ENCODE measurements around the gene TNFRSF6B.
"Not testable (repeated sequence)": the region's sequence is repeated elsewhere in the genome, so short reads cannot be mapped to it uniquely, and the experiment has no call there.

Gene TNFRSF6B

DNA sequence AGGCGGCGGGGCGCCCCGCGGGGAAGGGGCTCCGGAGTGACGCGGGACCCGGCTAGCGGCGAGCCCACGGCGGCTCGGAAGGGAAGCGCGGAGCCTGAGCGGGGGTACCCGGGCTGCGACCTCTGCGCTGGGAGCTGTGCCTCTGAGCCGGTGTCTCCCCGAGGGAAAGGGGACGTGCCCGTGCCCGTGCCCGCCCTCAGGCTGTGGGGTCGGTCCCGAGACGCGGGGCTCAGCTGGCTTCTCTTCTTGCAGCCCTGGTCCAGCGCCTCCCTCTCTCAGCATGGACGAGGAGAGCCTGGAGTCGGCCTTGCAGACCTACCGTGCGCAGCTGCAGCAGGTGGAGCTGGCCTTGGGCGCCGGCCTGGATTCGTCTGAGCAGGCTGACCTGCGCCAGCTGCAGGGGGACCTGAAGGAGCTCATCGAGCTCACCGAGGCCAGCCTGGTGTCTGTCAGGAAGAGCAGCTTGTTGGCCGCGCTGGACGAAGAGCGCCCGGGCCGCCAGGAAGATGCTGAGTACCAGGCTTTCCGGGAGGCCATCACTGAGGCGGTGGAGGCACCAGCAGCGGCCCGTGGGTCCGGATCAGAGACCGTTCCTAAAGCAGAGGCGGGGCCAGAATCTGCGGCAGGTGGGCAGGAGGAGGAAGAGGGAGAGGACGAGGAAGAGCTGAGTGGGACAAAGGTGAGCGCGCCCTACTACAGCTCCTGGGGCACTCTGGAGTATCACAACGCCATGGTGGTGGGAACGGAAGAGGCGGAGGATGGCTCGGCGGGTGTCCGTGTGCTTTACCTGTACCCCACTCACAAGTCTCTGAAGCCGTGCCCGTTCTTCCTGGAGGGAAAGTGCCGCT lies 12.1 kb downstream of the TNFRSF6B start:
- TF ChIP-seq, protein P1, sequence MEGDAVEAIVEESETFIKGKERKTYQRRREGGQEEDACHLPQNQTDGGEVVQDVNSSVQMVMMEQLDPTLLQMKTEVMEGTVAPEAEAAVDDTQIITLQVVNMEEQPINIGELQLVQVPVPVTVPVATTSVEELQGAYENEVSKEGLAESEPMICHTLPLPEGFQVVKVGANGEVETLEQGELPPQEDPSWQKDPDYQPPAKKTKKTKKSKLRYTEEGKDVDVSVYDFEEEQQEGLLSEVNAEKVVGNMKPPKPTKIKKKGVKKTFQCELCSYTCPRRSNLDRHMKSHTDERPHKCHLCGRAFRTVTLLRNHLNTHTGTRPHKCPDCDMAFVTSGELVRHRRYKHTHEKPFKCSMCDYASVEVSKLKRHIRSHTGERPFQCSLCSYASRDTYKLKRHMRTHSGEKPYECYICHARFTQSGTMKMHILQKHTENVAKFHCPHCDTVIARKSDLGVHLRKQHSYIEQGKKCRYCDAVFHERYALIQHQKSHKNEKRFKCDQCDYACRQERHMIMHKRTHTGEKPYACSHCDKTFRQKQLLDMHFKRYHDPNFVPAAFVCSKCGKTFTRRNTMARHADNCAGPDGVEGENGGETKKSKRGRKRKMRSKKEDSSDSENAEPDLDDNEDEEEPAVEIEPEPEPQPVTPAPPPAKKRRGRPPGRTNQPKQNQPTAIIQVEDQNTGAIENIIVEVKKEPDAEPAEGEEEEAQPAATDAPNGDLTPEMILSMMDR (IDR thresholded peaks at IDR 0.05; ENCODE audit: borderline replicate concordance, insufficient read depth, low read depth, low read length), result no peak
- H3K4me3 ChIP-seq (ENCODE audit: low read depth, low read length), result peak overlapping the region; percentile 77

DNA sequence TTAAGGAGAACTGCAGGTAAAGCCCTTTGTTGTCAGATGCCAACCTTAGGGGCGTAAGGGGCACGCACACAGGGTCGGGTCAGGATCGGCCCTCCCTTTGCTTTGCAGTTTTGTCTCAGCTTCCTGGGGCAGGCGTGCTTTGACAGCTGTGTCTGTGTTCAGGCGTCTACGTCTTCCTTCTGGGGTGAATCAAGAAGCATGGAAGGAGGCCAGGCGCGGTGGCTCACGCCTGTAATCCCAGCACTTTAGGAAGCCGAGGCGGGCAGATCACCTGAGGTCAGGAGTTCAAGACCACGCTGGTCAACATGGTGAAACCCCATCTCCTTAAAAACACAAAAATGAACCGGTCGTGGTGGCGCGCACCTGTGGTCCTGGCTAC lies 12.7 kb downstream of the TNFRSF6B start:
- TF ChIP-seq, protein P1 (IDR thresholded peaks at IDR 0.05; ENCODE audit: borderline replicate concordance, insufficient read depth, low read depth, low read length), result no peak
- H3K4me3 ChIP-seq (ENCODE audit: low read depth, low read length), result peak overlapping the region; percentile 77

DNA sequence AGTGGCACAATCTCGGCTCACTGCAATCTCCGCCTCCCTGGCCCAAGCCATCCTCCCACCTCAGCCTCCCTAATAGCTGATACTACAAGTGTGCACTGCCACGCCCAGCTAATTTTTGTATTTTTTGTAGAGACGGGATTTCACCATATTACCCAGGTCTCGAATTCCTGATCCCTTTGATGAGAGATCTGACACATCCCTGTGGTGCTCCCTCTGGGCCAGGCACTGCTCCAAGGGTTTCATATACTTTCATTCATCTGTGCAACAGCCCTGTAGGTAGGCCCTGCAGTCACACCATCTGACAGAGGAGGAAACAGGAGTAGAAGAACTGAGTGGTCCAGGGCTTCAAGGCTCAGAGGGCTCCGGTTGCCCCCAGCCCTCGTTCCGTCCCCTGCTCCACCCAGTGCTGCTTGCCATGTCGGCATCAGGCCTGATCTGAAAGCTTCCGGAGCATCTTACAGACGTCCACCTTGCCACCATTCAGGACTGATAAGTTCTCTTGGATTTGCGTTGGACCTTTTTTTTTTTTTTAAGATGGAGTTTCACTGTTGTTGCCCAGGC lies 14.7 kb downstream of the TNFRSF6B start:
- TF ChIP-seq, protein P1 (IDR thresholded peaks at IDR 0.05; ENCODE audit: borderline replicate concordance, insufficient read depth, low read depth, low read length), result no peak
- no peak overlapping the region for H3K4me3 ChIP-seq (ENCODE audit: low read depth, low read length)

DNA sequence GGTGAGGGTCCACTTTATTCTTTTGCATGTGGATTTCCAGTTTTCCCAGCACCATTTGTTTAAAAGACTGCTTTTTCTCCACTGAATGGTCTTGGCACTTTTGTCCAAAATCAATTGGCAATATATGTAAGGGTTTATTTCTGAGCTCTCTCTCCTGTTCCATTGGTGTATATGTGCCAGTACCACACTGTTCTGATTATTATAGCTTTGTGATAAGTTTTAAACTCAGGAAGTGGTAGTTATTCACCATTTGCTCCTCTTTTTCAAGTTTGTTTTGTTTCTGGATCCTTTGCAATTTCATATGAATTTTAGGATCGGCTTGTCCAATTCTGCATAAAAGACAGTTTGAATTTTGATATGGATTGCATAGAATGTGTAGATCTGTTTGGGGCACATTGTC lies 15.7 kb downstream of the TNFRSF6B start:
- no peak overlapping the region for H3K4me3 ChIP-seq (ENCODE audit: low read depth, low read length)
- TF ChIP-seq, protein P1 (IDR thresholded peaks at IDR 0.05; ENCODE audit: borderline replicate concordance, insufficient read depth, low read depth, low read length), result no peak

DNA sequence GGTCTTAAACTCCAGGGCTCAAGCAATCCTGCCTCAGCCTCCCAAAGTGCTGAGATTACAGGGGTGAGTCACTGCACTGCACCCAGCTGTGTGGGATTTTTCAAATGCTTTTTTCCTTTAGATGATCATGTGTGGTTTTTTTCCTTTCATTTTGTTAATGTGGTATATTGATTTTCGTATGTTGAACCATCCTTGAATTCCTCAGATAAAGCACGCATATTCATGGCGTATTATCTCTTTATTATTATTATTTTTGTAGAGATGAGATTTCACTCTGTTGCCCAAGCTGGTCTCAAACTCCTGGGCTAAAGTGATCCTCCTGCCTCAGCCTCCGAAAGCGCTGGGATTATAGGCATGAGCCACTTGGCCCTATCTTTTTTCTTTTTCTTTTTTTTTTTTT lies 18.4 kb downstream of the TNFRSF6B start:
- TF ChIP-seq, protein P1 (IDR thresholded peaks at IDR 0.05; ENCODE audit: borderline replicate concordance, insufficient read depth, low read depth, low read length), result no peak

DNA sequence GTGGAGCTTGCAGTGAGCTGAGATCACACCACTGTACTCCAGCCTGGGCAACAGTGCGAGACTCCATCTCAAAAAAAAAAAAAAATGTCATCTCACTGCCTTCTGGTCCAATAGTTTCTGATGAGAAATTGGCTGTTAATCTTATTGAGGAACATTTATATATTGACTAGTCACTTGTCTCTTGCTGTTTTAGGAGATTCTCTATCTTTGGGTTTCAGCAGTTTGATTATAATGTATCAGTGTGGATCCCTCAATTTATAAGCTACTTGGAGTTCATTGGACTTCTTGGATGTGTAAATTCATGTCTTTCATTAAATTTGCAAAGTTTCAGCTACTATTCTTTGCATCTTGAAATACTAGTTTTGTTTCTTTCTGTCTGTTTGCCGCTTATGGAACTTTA lies 22.5 kb downstream of the TNFRSF6B start:
- TF ChIP-seq, protein P1 (IDR thresholded peaks at IDR 0.05; ENCODE audit: borderline replicate concordance, insufficient read depth, low read depth, low read length), result no peak
- H3K4me3 ChIP-seq (ENCODE audit: low read depth, low read length), result no peak overlapping the region

More for the DNA sequence above, 18.4 kb downstream of the TNFRSF6B start:
- no peak overlapping the region for H3K4me3 ChIP-seq (ENCODE audit: low read depth, low read length)

DNA sequence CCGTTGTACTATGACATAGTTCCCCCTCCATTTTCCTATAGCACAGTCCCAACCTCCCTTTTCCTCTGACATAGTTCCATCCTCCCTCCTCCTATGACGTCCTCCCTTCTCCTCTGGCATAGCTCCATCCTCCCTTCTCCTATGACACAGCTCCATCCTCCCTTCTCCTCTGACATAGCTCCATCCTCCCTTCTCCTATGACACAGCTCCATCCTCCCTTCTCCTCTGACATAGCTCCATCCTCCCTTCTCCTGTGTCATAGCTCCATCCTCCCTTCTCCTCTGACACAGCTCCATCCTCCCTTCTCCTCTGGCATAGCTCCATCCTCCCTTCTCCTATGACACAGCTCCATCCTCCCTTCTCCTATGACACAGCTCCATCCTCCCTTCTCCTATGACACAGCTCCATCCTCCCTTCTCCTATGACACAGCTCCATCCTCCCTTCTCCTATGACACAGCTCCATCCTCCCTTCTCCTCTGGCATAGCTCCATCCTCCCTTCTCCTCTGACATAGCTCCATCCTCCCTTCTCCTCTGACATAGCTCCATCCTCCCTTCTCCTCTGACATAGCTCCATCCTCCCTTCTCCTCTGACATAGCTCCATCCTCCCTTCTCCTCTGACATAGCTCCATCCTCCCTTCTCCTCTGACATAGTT lies 26.6 kb downstream of the TNFRSF6B start:
- H3K4me3 ChIP-seq (ENCODE audit: low read depth, low read length), result not testable (repeated sequence)

DNA sequence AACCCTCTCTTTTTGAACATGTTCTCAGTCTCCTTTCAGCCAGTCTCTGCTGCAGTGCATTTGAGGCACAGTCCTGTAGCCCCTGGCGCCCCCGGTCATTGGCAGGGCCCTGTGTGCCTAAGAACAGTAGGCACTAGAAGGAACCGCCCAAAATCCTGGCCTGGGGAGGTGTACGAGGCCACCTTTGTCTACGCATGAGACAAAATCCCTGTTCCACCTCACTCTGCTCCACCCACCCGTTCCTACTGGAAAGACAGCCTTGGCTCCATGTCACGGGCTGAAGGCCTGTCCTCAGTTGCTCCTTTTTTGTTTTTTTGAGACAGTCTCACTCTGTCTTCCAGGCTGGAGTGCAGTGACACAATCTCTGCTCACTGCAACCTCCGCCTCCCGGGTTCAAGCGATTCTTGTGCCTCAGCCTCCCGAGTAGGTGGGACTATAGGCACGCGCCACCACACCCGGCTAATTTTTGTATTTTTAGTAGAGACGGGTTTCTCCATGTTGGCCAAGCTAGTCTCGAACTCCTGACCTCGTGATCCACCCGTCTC lies 33.8 kb downstream of the TNFRSF6B start:
- H3K4me3 ChIP-seq (ENCODE audit: low read depth, low read length), result not testable (repeated sequence)

Data from GM12875 (cell line).